Amygdala (tissue), 56 donors: Measurements from ENCODE around the gene C16orf95.
A peak's percentile ranks its signal among the peaks of the same experiment; 100 is the strongest.

Source experiments
- DNase-seq, 56 donors: peaks; one replicate each; lab custom pipeline; 2025; lab: John Stamatoyannopoulos, UW

Gene C16orf95

GRCh38 chr16:87319997-87320491 lies 2.9 kb upstream of the C16orf95 start:
- no peak for DNase-seq

- no peak for DNase-seq
These were observed 1.8 kb upstream of the C16orf95 start for GRCh38 chr16:87319011-87319410.

GRCh38 chr16:87317750-87318644 lies 805 bp upstream of the C16orf95 start:
- DNase-seq, result peak in 4 of 56 donors; percentile 40 to 55 (median 49)

GRCh38 chr16:87316450-87316922 lies 706 bp downstream of the C16orf95 start:
- no peak for DNase-seq

- no peak for DNase-seq
These were observed 2.2 kb downstream of the C16orf95 start for GRCh38 chr16:87314990-87315420.

GRCh38 chr16:87312008-87312407 lies 5.2 kb downstream of the C16orf95 start:
- DNase-seq, result no peak

- no peak for DNase-seq
These were observed 5.8 kb downstream of the C16orf95 start for GRCh38 chr16:87311387-87311786.

- DNase-seq, result no peak
These were observed 6.6 kb downstream of the C16orf95 start for GRCh38 chr16:87310610-87311009.

GRCh38 chr16:87309620-87310525 lies 7.3 kb downstream of the C16orf95 start:
- no peak for DNase-seq

GRCh38 chr16:87308826-87309225 lies 8.4 kb downstream of the C16orf95 start:
- no peak for DNase-seq

- DNase-seq, result no peak
These were observed 10.7 kb downstream of the C16orf95 start for GRCh38 chr16:87306516-87306915.

GRCh38 chr16:87305505-87306391 lies 11.4 kb downstream of the C16orf95 start:
- no peak for DNase-seq

GRCh38 chr16:87304951-87305350 lies 12.2 kb downstream of the C16orf95 start:
- no peak for DNase-seq

GRCh38 chr16:87303962-87304521 lies 13.2 kb downstream of the C16orf95 start:
- no peak for DNase-seq

GRCh38 chr16:87303431-87303930 lies 13.7 kb downstream of the C16orf95 start:
- no peak for DNase-seq

- DNase-seq, result no peak
These were observed 18.2 kb downstream of the C16orf95 start for GRCh38 chr16:87298857-87299465.

- peak in 3 of 56 donors; percentile 3 to 20 (median 20) for DNase-seq
These were observed 19.1 kb downstream of the C16orf95 start for GRCh38 chr16:87297918-87298631.

- DNase-seq, result no peak
These were observed 19.8 kb downstream of the C16orf95 start for GRCh38 chr16:87297407-87297806.
